Activated naive CD8-positive, alpha-beta T cell treated with anti-CD3 and anti-CD28 coated beads, Interleukin-2, amount 50 U/mL, for 16 hours (primary cell): ENCODE measurements around the gene MET.

ENCODE experiments used
- DNase-seq: peaks from one replicate; pipeline ENCODE4 v3.0.0-alpha.2; 2020; ENCODE audit warnings: low read depth, low spot score

MET gene

GRCh38 chr7:116663744-116664143 lies 8.3 kb upstream of the MET start:
- no peak for DNase-seq

- no peak for DNase-seq
Observed at GRCh38 chr7:116665332-116665996, 6.5 kb upstream of the MET start.

GRCh38 chr7:116669769-116670168 lies 2.2 kb upstream of the MET start:
- no peak for DNase-seq

- no peak for DNase-seq
Observed at GRCh38 chr7:116670409-116671015, 1.5 kb upstream of the MET start.

- no peak for DNase-seq
Observed at GRCh38 chr7:116671111-116671510, 885 bp upstream of the MET start.

GRCh38 chr7:116672596-116673456 lies 830 bp downstream of the MET start:
- no peak for DNase-seq

- no peak for DNase-seq
Observed at GRCh38 chr7:116673457-116673865, 1.5 kb downstream of the MET start.

- no peak for DNase-seq
Observed at GRCh38 chr7:116674508-116675173, 2.6 kb downstream of the MET start.

GRCh38 chr7:116675812-116676355 lies 3.9 kb downstream of the MET start:
- DNase-seq = no peak

- DNase-seq = no peak
Observed at GRCh38 chr7:116678780-116679179, 6.8 kb downstream of the MET start.

- no peak for DNase-seq
Observed at GRCh38 chr7:116679500-116679899, 7.5 kb downstream of the MET start.

GRCh38 chr7:116683786-116684185 lies 11.8 kb downstream of the MET start:
- no peak for DNase-seq

- no peak for DNase-seq
Observed at GRCh38 chr7:116686033-116686432, 14.0 kb downstream of the MET start.

- no peak for DNase-seq
Observed at GRCh38 chr7:116686812-116687419, 14.9 kb downstream of the MET start.

- no peak for DNase-seq
Observed at GRCh38 chr7:116687801-116688201, 15.8 kb downstream of the MET start.

GRCh38 chr7:116689790-116690259 lies 17.8 kb downstream of the MET start:
- DNase-seq = no peak

- DNase-seq = no peak
Observed at GRCh38 chr7:116691664-116692063, 19.7 kb downstream of the MET start.

GRCh38 chr7:116692401-116693308 lies 20.7 kb downstream of the MET start:
- no peak for DNase-seq

GRCh38 chr7:116696707-116697106 lies 24.7 kb downstream of the MET start:
- no peak for DNase-seq

GRCh38 chr7:116697152-116697551 lies 25.2 kb downstream of the MET start:
- DNase-seq = no peak
